ENCODE measurements around the gene AEBP1.

The AEBP1 gene

GRCh38 chr7:44102846-44103565, 1.1 kb upstream of the AEBP1 start:
- no peaks in the 10 kb centered on the region for H3K9me3 ChIP-seq (ENCODE audit: control insufficient read depth, low read length)
- no peak overlapping the region for H3K9ac ChIP-seq
- no peak overlapping the region for H3K4me3 ChIP-seq (ENCODE audit: low read depth, low read length)
- no peak overlapping the region for H2AFZ ChIP-seq
- no peaks in the 10 kb centered on the region for H3K36me3 ChIP-seq (ENCODE audit: control insufficient read depth, insufficient read depth, low read length)
- H3K4me2 ChIP-seq (ENCODE audit: low read length) = no peak overlapping the region
- H3K27ac ChIP-seq = no peak overlapping the region
- H3K27me3 ChIP-seq (ENCODE audit: control insufficient read depth, insufficient read depth, low read length) = no peaks in the 10 kb centered on the region
- no peaks in the 10 kb centered on the region for H3K4me1 ChIP-seq
- H3K79me2 ChIP-seq = no peaks in the 10 kb centered on the region
- no peak for TF ChIP-seq CTCF (IDR thresholded peaks at IDR 0.05)

GRCh38 chr7:44103566-44103922, 601 bp upstream of the AEBP1 start:
- no peak for TF ChIP-seq CTCF (IDR thresholded peaks at IDR 0.05)
- no peak overlapping the region for H3K9ac ChIP-seq
- no peak overlapping the region for H3K4me3 ChIP-seq (ENCODE audit: low read depth, low read length)
- no peak overlapping the region for H3K4me2 ChIP-seq (ENCODE audit: low read length)
- no peak overlapping the region for H2AFZ ChIP-seq
- H3K4me1 ChIP-seq = no peaks in the 10 kb centered on the region
- no peak overlapping the region for H3K27ac ChIP-seq
- H3K9me3 ChIP-seq (ENCODE audit: control insufficient read depth, low read length) = no peaks in the 10 kb centered on the region
- H3K36me3 ChIP-seq (ENCODE audit: control insufficient read depth, insufficient read depth, low read length) = no peaks in the 10 kb centered on the region
- H3K79me2 ChIP-seq = no peaks in the 10 kb centered on the region
- no peaks in the 10 kb centered on the region for H3K27me3 ChIP-seq (ENCODE audit: control insufficient read depth, insufficient read depth, low read length)

- Histone ChIP-seq H2AFZ (no peak overlapping the region), H3K9ac (no peak overlapping the region), H3K9me3 (ENCODE audit: control insufficient read depth, low read length) (no peaks in the 10 kb centered on the region), H3K4me1 (no peaks in the 10 kb centered on the region), H3K79me2 (no peaks in the 10 kb centered on the region), H3K27me3 (ENCODE audit: control insufficient read depth, insufficient read depth, low read length) (no peaks in the 10 kb centered on the region), H3K36me3 (ENCODE audit: control insufficient read depth, insufficient read depth, low read length) (no peaks in the 10 kb centered on the region), H3K4me3 (ENCODE audit: low read depth, low read length) (peak overlapping the region; percentile 37), H3K27ac (no peak overlapping the region), H3K4me2 (ENCODE audit: low read length) (peak overlapping the region; percentile 63)
- no peak for TF ChIP-seq CTCF (IDR thresholded peaks at IDR 0.05)
Measured at GRCh38 chr7:44104860-44105771, 971 bp downstream of the AEBP1 start.

GRCh38 chr7:44105832-44106231, 1.7 kb downstream of the AEBP1 start:
- no peaks in the 10 kb centered on the region for H3K4me1 ChIP-seq
- no peak overlapping the region for H3K9ac ChIP-seq
- H2AFZ ChIP-seq = no peak overlapping the region
- H3K9me3 ChIP-seq (ENCODE audit: control insufficient read depth, low read length) = no peaks in the 10 kb centered on the region
- TF ChIP-seq CTCF (IDR thresholded peaks at IDR 0.05) = no peak
- H3K4me2 ChIP-seq (ENCODE audit: low read length) = no peak overlapping the region
- H3K27ac ChIP-seq = no peak overlapping the region
- H3K27me3 ChIP-seq (ENCODE audit: control insufficient read depth, insufficient read depth, low read length) = no peaks in the 10 kb centered on the region
- H3K4me3 ChIP-seq (ENCODE audit: low read depth, low read length) = no peak overlapping the region
- H3K79me2 ChIP-seq = no peaks in the 10 kb centered on the region
- H3K36me3 ChIP-seq (ENCODE audit: control insufficient read depth, insufficient read depth, low read length) = no peaks in the 10 kb centered on the region

Data from parathyroid adenoma (tissue), 2 donors.